ACHN (cell line): ENCODE data around the gene NFIX.

Source experiments
- DNase-seq: peaks from one replicate; pipeline ENCODE4 v3.0.0-alpha.2; 2015
- in situ Hi-C: cut with HindIII; loops from 2 replicates; pipeline ENCODE4 v1.10.0; 2017; ENCODE audit warnings: low sequenced_read_pairs, low pct_ligation_motif_present, low pct_unique_long_range_greater_than_20kb

The NFIX gene

DNA sequence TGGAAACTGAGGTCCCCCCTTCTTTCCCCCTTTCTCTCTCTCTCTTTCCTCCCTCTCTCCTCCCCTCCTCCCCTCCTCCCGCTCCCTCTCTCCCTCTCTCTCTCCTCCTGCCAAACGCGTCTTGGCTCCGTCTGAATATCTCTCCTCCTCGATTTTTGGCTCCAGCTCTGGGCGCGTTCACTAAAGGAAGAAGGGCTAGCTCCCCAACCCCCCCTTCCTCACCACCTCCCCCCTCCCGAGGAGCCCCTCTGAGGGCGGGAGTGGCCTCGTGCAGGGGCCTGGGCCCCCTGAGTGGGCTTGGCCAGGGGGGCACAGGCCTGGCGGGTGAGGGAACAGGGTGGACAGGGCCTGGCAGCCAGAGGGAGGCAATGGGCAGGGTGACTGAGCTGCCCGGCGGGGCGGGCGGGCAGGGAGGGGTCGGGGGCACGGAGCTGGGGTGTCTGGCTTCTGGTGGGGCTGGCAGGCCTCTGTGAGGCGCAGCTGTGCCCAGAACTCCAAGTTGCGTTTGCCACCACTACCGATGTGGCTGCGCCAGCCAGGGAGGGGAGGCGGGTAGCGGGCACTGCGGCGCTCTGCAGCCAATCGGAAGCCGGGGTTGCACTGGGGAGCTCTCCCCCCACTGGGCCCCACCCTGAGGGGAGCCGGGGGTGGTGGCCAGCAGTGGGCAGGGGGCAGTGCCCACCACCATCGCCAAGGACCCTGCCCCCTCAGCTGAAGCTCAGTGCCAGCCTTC, 7.1 kb downstream of the NFIX start:
- in situ Hi-C loops, result no loop called here
- no peak for DNase-seq

- in situ Hi-C loops, result no loop called here
- DNase-seq, result no peak
These were observed 7.8 kb downstream of the NFIX start for GRCh38 chr19:13003081-13003480.

DNA sequence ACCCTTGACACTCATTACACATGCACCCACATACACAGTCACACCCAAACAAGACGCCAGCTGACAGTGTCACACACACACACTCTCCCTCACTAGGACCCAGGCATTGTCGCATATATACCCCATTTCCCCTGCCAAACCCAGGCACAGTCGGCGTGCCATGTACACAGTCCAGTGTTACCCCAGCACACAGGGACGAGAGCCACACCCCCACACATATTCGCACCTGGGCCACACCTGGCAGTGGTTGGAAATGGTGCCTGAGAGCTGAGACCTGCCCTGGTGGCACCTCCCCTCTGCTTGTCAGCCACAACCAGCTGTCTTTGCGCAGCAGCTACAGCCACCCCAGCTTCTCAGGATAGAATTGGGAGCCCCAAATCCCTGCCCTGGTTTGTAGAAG, 9.0 kb downstream of the NFIX start:
- in situ Hi-C loops, result no loop called here
- DNase-seq, result no peak

DNA sequence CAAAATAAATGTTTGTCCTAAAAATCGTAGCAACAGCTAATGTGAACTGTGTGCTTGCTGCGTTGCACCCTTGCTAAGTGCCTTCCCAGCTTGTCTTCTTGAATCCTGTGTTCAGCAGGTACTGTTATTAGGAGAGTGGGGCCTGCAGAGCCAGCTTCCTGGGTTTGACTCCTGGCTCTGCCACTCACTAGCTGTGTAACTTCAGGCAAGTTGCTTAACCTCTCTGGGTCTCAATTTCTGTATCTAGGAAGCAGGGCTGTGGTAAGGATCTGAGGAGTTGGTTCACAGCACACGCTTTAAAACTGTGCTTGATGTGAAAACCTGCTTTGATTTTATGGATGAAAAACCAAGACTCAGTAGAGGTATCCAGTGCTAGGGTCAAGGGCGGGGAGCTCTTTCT, 10.0 kb downstream of the NFIX start:
- in situ Hi-C loops, result no loop called here
- no peak for DNase-seq

DNA sequence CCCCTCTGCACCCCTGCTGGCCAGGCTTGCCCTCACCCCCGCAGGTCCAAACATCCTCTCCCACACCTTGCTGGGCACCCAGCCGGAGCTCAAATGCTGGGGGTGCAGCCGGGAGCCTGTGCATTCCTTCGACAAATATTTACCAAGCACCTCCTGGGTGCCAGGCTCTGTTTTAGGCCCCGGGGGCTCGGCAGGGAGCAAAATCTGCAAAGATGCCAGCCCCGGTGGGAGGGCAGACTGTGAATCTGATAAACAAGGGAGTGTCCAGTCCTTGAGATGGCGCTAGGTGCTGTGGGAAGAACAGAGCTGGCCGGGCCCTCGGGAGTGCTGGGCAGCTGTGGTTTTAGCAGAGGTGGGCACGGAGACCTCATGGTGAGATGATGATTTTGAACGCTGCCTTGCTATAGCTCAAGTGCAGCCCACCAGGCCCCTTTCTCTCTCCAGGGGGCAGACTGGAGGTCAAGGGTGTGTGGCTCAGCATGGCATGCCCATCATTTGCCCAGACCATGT, 10.6 kb downstream of the NFIX start:
- in situ Hi-C loops, result no loop called here
- no peak for DNase-seq

DNA sequence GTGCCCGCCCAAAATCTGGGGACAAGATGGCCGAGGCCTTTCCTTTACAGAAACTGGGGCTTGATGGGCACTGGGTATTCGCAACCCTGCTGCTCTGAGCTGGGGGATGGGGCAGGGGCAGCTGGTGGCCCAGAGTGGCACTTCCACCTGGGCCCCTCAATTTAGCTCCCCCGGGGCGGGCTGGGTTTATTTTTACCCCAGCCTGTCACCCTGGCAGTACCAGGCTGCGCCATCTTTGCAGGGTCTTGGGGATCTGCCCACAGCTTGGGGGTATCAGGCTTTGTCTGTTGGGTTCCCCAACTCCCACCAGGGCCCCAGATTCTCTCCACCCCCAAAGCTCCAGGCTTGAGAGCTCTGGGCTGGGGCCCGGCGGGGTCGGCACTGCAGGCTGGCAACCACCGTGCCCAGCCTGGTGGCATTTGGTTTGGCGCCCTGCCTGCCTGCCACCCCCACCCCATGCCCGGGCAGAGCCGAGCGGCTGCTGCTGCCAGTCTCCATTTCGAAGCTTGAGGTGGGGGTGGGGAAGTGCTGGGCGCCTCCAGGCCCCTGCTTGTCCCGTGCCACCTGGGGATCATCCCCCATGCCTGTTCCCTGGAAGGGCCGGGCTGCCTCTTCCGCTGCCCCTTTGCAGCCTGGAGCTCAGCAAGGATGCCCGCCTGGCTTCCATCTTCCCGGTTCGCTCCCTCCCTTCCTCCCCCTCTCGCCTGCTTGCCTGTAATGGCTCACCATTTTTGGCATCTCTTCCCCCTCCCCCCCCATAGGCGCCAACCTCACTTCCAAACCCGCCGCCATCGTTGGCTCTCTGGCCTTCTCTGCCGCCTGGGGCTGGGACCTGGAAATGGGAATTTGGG, 11.4 kb downstream of the NFIX start:
- DNase-seq, result no peak
- in situ Hi-C loops, result no loop called here

GRCh38 chr19:13007292-13008045, 12.2 kb downstream of the NFIX start:
- in situ Hi-C loops, result no loop called here
- DNase-seq, result no peak

- DNase-seq, result no peak
- in situ Hi-C loops, result no loop called here
These were observed 13.9 kb downstream of the NFIX start for GRCh38 chr19:13008926-13009787.

DNA sequence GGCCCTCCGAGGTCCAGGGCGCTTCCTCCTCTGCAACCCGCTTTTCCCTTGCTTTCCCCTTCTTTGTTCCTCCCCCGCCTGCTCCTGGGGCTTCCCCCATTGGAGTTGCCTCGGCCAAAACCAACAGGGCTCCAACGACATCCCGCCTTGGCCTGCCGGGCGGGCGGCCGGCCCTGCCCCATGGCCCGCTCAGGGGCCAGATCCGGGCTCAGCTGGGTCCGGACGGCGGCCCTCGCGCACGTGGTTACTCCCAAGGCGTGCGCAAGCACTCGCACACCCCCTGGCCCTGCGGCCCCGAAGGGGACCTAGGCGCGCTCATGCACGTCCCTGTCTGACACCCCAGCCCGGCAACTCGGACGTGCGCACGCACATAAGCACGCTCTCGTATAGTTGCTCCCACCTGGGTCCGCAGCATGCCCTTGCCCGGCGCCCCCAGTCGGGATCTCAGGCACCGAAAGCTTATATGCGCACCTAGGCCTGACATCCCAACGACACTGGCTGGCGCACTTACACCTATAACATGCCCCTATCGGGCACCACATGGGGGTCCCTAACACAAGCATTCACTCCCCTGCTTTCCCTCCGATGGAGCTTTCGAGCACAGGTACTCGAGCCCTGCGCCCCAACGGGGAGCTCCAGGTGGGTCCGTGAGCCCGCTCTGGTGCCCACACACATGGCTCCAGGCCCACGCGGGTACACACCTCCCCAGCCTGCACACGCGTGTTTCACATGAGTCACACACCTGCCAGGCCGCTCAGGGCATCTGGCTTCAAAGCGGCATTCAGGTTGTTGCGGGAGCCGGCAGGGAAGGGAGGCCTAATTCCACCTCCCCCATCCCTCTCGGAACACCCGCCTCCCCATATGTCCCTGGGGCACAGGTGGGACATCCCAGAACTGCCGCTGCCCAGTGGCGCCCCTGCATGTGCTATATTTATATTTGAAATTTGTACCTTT, 15.0 kb downstream of the NFIX start:
- DNase-seq, result no peak
- in situ Hi-C loops, result no loop called here

DNA sequence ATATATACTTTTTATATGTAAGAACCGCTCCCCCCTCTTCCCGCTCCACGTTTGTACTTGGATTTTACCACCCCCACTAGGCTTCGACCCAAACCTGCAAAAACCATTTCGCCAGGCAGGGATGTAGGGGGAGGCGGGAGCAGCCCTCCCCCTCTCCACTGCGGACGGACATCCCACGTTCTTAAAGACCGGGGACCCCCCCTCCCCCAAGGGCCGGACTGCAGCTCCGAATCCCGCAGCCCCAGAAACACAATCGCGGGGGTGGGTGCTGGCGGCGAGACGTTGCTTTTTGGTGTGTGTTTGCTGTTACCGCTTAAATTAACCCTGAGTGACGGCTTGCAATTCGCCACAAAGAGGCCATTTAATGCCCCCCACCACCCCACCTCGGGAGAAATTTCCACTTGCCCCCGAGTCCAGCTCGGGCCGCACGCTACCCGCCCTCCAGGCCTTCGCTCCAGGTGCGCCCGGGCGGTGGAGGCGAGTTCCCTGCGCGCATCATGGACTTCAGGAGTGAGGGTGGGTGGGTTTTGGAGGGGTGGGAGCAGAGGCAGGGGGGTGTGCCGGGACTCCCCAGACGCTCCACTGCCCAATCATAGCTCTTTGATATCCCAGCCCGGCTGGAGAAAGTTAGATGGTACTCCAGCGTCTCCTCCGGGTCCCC, 15.8 kb downstream of the NFIX start:
- DNase-seq, result no peak
- in situ Hi-C loops, result no loop called here

DNA sequence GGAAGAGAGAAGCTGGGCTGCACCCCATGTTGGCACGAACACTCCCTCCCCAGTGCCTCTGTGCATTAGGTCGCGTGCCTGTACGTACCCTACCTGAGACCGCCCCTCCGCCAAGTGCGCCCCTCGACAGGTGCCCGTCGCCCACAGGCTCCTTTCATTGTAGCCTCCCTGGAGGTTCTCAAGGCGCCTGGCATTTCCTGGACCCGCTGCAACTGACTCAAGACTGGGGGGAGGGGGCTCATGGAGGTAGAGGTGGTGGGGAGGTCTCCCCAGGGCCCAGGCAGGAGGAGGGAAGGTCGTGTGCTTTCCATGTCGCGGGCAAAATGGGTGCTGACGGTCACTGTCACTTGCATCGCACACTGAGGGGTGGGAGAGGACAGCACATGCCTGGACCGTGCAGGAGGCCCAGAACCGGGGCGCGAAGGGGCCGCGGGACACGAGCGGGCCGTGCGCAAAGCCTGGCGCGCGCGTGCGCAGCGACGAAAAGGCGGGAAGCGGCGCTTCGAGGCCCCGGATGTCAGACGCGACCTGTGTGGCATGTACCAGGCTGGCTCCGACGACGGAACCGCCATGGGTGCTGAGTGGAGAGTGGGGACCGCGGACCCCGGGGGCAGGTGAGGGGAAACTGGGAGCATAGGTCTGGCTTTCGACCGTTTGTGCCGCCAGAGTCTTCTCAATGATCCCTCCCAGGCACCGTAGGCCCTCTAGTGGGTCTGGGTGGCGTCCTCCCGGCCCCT, 16.5 kb downstream of the NFIX start:
- in situ Hi-C loops, result no loop called here

DNA sequence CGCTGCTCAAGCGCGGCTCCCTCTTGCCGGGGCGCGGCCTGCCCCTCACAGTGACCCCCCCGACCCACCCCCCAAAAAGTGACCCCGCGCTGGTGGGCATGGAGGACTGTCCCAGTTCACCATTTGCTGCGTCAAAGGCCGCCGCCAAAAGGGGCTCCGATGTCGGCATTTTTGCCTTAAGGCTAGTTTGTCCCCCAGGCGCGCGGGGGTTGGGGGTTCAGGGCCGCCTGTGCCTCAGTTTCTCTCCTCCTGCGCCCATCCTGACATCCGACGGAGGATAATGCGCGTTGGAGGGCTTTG, 17.1 kb downstream of the NFIX start:
- in situ Hi-C loops, result no loop called here
- DNase-seq, result no peak

More for the DNA sequence above, 16.5 kb downstream of the NFIX start:
- no peak for DNase-seq

DNA sequence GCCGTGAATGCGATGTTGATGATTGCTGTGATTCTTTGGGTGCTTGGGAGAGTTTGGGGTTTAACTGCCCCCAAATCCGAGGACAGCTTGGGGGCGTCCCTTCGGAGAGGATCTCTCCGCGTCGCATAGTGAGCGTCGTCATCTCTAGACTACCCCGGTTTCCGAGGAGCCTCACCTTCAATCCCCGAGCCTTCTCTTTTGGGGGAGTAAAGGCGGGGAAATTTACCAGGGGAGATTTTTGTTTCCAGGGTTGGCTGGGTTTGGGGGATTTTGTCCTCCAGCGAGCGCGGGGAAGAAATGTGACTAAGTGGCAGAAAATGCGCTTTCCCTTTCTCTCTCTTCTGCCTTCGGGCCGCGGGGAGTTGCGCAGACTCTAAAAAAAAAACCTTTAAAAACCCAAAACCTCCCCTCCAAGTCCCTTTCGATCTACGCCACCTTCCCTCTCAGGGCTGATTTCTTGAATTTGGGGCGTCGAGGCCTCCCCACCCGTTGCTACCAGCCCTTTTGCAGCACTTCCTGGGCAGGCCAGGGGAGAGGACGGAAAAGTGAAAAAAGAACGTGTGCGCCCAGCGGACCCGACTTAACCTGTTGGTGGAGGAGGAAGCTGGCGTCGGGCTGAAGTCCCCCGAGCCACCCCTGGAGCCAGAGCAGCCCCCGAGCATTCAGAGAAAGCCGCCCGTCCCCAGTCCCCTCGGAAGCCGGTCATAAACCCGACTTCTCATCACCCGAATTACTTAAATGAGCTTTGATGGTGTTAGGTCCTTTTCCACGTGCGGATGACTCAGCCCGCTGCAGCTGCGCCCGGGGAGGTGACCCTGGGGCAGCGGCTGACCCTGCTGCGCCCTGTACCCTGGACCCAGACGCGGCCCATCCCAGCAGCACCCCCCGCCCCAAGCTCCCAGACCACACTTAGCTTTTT, 17.7 kb downstream of the NFIX start:
- DNase-seq, result peak; percentile 64
- in situ Hi-C loops, result no loop called here

GRCh38 chr19:13013649-13014048, 18.4 kb downstream of the NFIX start:
- DNase-seq, result no peak
- in situ Hi-C loops, result no loop called here

- DNase-seq, result no peak
- in situ Hi-C loops, result no loop called here
These were observed 19.0 kb downstream of the NFIX start for GRCh38 chr19:13014101-13014920.
